K562 treated with DMSO at 1 percent for 24 hours (cell line): ENCODE measurements around the gene KNCN. TPM values are rescaled to one million over a fixed set of nuclear protein-coding genes. Genes with fewer than 3 reads are reported as not detected.

Experiments used
- total RNA-seq: library from RNA; unstranded; fragments of 300-600 nt; gene quantifications from 2 replicates; pipeline ENCODE4 v1.2.3, GENCODE V29; 2022; ENCODE audit warnings: low read depth; ENCODE audit not compliant: insufficient read depth

Gene KNCN
- not detected in 2 replicates for total RNA-seq

DNA sequence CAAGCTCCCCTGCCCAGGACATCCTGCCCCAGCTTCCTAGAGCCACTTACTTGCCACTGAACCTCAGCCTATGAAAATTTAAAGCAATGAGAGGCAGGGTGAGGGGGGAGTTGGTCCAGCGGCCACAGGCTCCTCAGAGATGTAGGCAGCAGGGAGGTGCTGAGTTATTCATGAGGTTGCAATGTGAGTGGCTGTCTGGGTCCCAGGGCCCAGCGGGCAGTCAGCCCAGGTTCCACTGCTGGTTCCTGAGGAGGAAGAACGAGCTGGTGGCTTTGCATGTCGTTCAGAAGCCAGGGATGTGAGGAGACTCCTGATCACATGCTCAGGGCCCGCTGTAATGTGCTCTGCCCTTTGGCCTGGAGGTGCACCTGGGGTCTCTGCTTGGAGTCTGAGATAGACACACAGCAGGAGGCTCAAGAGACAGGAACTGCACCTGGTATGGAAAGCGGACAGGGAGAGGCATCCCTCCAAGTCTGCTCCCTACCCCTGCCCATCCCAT, at the start of gene KNCN:
Gene KNCN (minus strand): TSS at position 51 of the 499 bp plus-strand sequence. CDS start 432 bp downstream, outside the sequence.

Other genes starting within 250 kb of the KNCN start
- gene LRRC41, start 248.0 kb downstream of the KNCN start, total RNA-seq, result 72.6 and 80.6 TPM in 2 replicates
- gene UQCRH, start 247.9 kb downstream of the KNCN start, total RNA-seq, result 1,126 and 1,196 TPM in 2 replicates
- gene NSUN4, start 210.8 kb downstream of the KNCN start, total RNA-seq, result 46.6 and 57.5 TPM in 2 replicates
- gene FAAH, start 157.3 kb downstream of the KNCN start, total RNA-seq, result 0.82 and 0.86 TPM in 2 replicates
- gene DMBX1, start 61.8 kb downstream of the KNCN start, total RNA-seq, result 8.3 and 8.4 TPM in 2 replicates
- gene MKNK1, start 52.6 kb upstream of the KNCN start, total RNA-seq, result 57.2 and 61.3 TPM in 2 replicates
- gene MOB3C, start 65.2 kb upstream of the KNCN start, total RNA-seq, result 13.0 and 16.4 TPM in 2 replicates
- 35.6 and 36.5 TPM in 2 replicates for gene ATPAF1, start 116.7 kb upstream of the KNCN start, total RNA-seq
- not detected in 2 replicates for gene TEX38, start 120.2 kb upstream of the KNCN start, total RNA-seq
- gene EFCAB14, start 167.5 kb upstream of the KNCN start, total RNA-seq, result 23.3 and 25.5 TPM in 2 replicates
- not detected in 2 replicates for gene CYP4B1, start 247.4 kb upstream of the KNCN start, total RNA-seq